Keratinocyte (primary cell): Measurements from ENCODE around the gene MAFF. TPM values are rescaled to one million over a fixed set of nuclear protein-coding genes. Genes with fewer than 3 reads are reported as not detected.

Experiments used
- DNase-seq: peaks from one replicate; pipeline ENCODE4 v3.0.0-alpha.2; 2011; ENCODE audit warnings: low read depth, missing footprints, low spot score
- FAIRE-seq: peaks from 2 replicates; lab custom pipeline; 2011; peaks lifted over from hg19 to GRCh38; lab: Jason Lieb, UNC
- H2AFZ ChIP-seq: 2 replicates; pipeline ENCODE4 v1.6.0; 2012; ENCODE audit warnings: low read length, control low read depth, inconsistent platforms; ENCODE audit not compliant: control insufficient read depth
- H3K27ac ChIP-seq: 2 replicates; pipeline ENCODE4 v1.5.1; 2011; ENCODE audit warnings: low read length; ENCODE audit not compliant: control insufficient read depth, insufficient read depth
- H3K27me3 ChIP-seq: 3 replicates; pipeline ENCODE4 v1.6.0; 2011; ENCODE audit warnings: low read length; ENCODE audit not compliant: control insufficient read depth, insufficient read depth; ENCODE audit errors: extremely low read depth
- H3K36me3 ChIP-seq, 2 experiments: 2 replicates in 1 of 2; 3 replicates in 1 of 2; pipeline ENCODE4 v1.5.1; 2011; ENCODE audit warnings: low read length in 2 of 2, mild to moderate bottlenecking in 1 of 2; ENCODE audit not compliant: control insufficient read depth in 2 of 2, insufficient read depth in 2 of 2; ENCODE audit errors: extremely low read depth in 1 of 2
- H3K4me1 ChIP-seq: 3 replicates; pipeline ENCODE4 v1.5.1; 2011; ENCODE audit warnings: low read length; ENCODE audit not compliant: control insufficient read depth, insufficient read depth; ENCODE audit errors: extremely low read depth
- H3K4me2 ChIP-seq: 3 replicates; pipeline ENCODE4 v1.6.0; 2011; ENCODE audit warnings: low read depth, low read length; ENCODE audit not compliant: control insufficient read depth, insufficient read depth; ENCODE audit errors: extremely low read depth
- H3K4me3 ChIP-seq, 3 experiments: fragments of 200-600 bp in 1 of 3; sonication (generic) in 1 of 3; 2 replicates in 2 of 3; 3 replicates in 1 of 3; pipeline ENCODE4 v1.5.1; 2011 to 2016; ENCODE audit warnings: low read length in 3 of 3, mild to moderate bottlenecking in 3 of 3, control low read depth in 2 of 3, inconsistent platforms in 1 of 3, low read depth in 1 of 3, mixed read lengths in 1 of 3, mixed run types in 1 of 3, moderate library complexity in 1 of 3; ENCODE audit not compliant: control insufficient read depth in 2 of 3, insufficient read depth in 2 of 3; ENCODE audit errors: extremely low read depth in 1 of 3
- H3K79me2 ChIP-seq: 2 replicates; pipeline ENCODE4 v1.6.0; 2012; ENCODE audit warnings: low read length; ENCODE audit not compliant: control insufficient read depth, insufficient read depth
- H3K9ac ChIP-seq: 3 replicates; pipeline ENCODE4 v1.6.0; 2011; ENCODE audit warnings: low read length; ENCODE audit not compliant: control insufficient read depth, insufficient read depth; ENCODE audit errors: extremely low read depth
- H3K9me1 ChIP-seq: 3 replicates; pipeline ENCODE4 v1.6.0; 2011; ENCODE audit warnings: low read length; ENCODE audit not compliant: control insufficient read depth, insufficient read depth; ENCODE audit errors: extremely low read depth
- H3K9me3 ChIP-seq: 2 replicates; pipeline ENCODE4 v1.5.1; 2012; ENCODE audit warnings: low read depth, low read length; ENCODE audit not compliant: control insufficient read depth
- H4K20me1 ChIP-seq: 3 replicates; pipeline ENCODE4 v1.6.0; 2011; ENCODE audit warnings: low read length; ENCODE audit not compliant: control insufficient read depth, insufficient read depth; ENCODE audit errors: extremely low read depth
- CTCF ChIP-seq, 3 experiments: IDR thresholded peaks in 1 of 3; conservative IDR thresholded peaks in 1 of 3; optimal IDR thresholded peaks in 1 of 3; 2 replicates in 2 of 3; 3 replicates in 1 of 3; pipeline versions ENCODE3 to v1.5.1; 2011; ENCODE audit warnings: low read length in 3 of 3, mild to moderate bottlenecking in 3 of 3, moderate library complexity in 2 of 3, control low read depth in 1 of 3, inconsistent platforms in 1 of 3; ENCODE audit not compliant: insufficient read depth in 2 of 3; ENCODE audit errors: extremely low read depth in 1 of 3
- EZH2 ChIP-seq: IDR thresholded peaks from one replicate; pipeline ENCODE4 v1.6.1; 2012; ENCODE audit warnings: inconsistent platforms, mild to moderate bottlenecking, low read length, moderate library complexity
- dilution Hi-C: fragments of 300-500 bp; cut with MboI; formaldehyde crosslinking; loops from one replicate; pipeline ENCODE4 v1.7.0; 2020; ENCODE audit warnings: low sequenced_read_pairs; ENCODE audit not compliant: extremely low pct_ligation_motif_present
- polyA plus RNA-seq, 5 experiments: library from polyadenylated mRNA; depleted of rRNA in 3 of 5; stranded (reverse) in 3 of 5; stranded (forward) in 1 of 5; unstranded in 1 of 5; fragments of >200 nt; gene quantifications; 1 replicate in 1 of 5; 2 replicates in 3 of 5; 3 replicates in 1 of 5; pipeline versions ENCODE4 v1.2.1 to v1.2.3, GENCODE V29; 2011 to 2012; ENCODE audit warnings: missing spikeins in 2 of 5, low read depth in 1 of 5, low replicate concordance in 1 of 5
- small RNA-seq, 3 experiments: library from RNA; depleted of rRNA; stranded (forward); fragments of <200 nt; gene quantifications; one replicate each; pipeline ENCODE3, GENCODE V24; 2012; ENCODE audit warnings: low read depth in 3 of 3, low replicate concordance in 1 of 3; ENCODE audit not compliant: insufficient read length in 3 of 3

The MAFF gene
- polyA plus RNA-seq, 1 donor (not counting 4 experiments of a cell fraction or from before 2014, with no cell fraction given), result 10.5 TPM

DNA sequence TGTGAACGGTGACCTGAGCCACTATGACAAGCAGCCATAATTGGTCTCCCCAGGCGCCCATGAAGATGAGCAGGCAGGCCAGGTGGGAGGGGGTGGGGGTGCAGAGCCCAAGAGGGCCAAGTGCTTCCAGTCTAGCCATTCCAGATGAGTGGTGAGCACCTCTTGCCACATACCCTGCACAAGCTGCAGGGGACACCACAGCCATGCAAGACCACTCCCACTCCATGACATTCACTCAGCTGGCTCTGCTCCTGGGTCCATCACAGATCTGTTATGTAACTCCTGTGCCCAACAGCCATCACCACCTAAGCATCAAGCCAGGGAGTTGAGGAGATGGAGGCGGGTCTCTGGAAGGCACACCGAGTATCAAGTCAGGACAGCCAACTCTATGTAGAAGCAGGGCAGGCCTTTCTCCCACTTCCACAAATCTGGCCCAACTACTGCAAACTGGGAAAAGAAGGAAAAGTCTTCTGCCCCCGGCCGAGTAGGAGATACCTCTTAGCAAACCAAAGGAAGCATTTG, 62.6 kb downstream of the MAFF start:
- Histone ChIP-seq H3K79me2 (peaks cover 93% of the 10 kb centered on the region), H3K9me1 (no peaks in the 10 kb centered on the region), H3K4me2 (no peak overlapping the region), H3K36me3 (peaks cover 6 to 18% of the 10 kb centered on the region in 2 experiments), H3K4me1 (peaks cover 6% of the 10 kb centered on the region), H4K20me1 (peaks cover 18% of the 10 kb centered on the region), H2AFZ (no peak overlapping the region), H3K27me3 (no peaks in the 10 kb centered on the region), H3K4me3 (no peak overlapping the region), H3K9ac (no peak overlapping the region), H3K27ac (no peak overlapping the region), H3K9me3 (no peaks in the 10 kb centered on the region)
- FAIRE-seq, result no peak
- TF ChIP-seq EZH2 (no peak), CTCF (optimal IDR thresholded peaks at IDR 0.05 in 1 of 3, IDR thresholded peaks at IDR 0.05 in 1 of 3, conservative IDR thresholded peaks at IDR 0.05 in 1 of 3; ENCODE audit: extremely low read depth in 1 of 3, insufficient read depth in 2 of 3, low read length in 3 of 3) (no peak)
- no peak for DNase-seq
- dilution Hi-C loops, result no loop called here

Small RNAs within 50 kb of the gene (small RNA-seq; reads per million reads assigned to genes)
- 0 reads per million in 3 experiments for gene RN7SL704P

Other genes starting within 250 kb of the MAFF start
- gene C22orf23, start 248.4 kb upstream of the MAFF start, polyA plus RNA-seq, result 0.10 TPM in 1 of 3 replicates, not detected in the others
- 101 to 119 TPM (median 108 TPM) in 3 replicates for gene POLR2F, start 248.3 kb upstream of the MAFF start, polyA plus RNA-seq
- not detected in 3 replicates for gene SOX10, start 217.4 kb upstream of the MAFF start, polyA plus RNA-seq
- gene PICK1, start 144.6 kb upstream of the MAFF start, polyA plus RNA-seq, result 26.8 to 33.0 TPM (median 28.8 TPM) in 3 replicates
- not detected in 3 replicates for gene SLC16A8, start 117.8 kb upstream of the MAFF start, polyA plus RNA-seq
- 2.3 to 4.8 TPM (median 3.2 TPM) in 3 replicates for gene BAIAP2L2, start 91.3 kb upstream of the MAFF start, polyA plus RNA-seq
- 4.6 to 12.1 TPM (median 5.2 TPM) in 3 replicates for gene PLA2G6, start 20.2 kb upstream of the MAFF start, polyA plus RNA-seq
- gene TMEM184B, start 71.0 kb downstream of the MAFF start, polyA plus RNA-seq, result 12.8 to 47.3 TPM (median 18.8 TPM) in 3 replicates
- 168 to 229 TPM (median 198 TPM) in 3 replicates for gene CSNK1E, start 115.4 kb downstream of the MAFF start, polyA plus RNA-seq